Activated T-cell treated with anti-CD3 and anti-CD28 coated beads, Interleukin-2, amount 50 U/mL, for 4 hours (primary cell): ENCODE results near the gene SAMD7. TPM values are rescaled to one million over a fixed set of nuclear protein-coding genes. Genes with fewer than 3 reads are reported as not detected.

Experiments used
- ATAC-seq, 2 donors: fragments of 200-7000 bp; cut with Tn5 transposase; one replicate each; pipeline ENCODE4 v1.10.0; 2021
- DNase-seq: peaks from one replicate; pipeline ENCODE4 v3.0.0-alpha.2; 2020
- H3K27me3 Mint-ChIP-seq: one replicate; pipeline ENCODE4 v1.8.0; 2021; ENCODE audit warnings: low read depth, mixed read lengths
- H3K36me3 Mint-ChIP-seq: one replicate; pipeline ENCODE4 v1.8.0; 2022; ENCODE audit warnings: mixed read lengths; ENCODE audit not compliant: insufficient read depth
- H3K4me1 Mint-ChIP-seq: one replicate; pipeline ENCODE4 v1.8.0; 2021; ENCODE audit warnings: low read depth, mixed read lengths
- H3K4me3 Mint-ChIP-seq: one replicate; pipeline ENCODE4 v1.8.0; 2021; ENCODE audit warnings: mild to moderate bottlenecking, moderate library complexity, mixed read lengths
- H3K9me3 Mint-ChIP-seq: one replicate; pipeline ENCODE4 v1.8.0; 2021; ENCODE audit warnings: mixed read lengths
- total RNA-seq, 3 donors: library from RNA; stranded (reverse); gene quantifications; one replicate each; pipeline ENCODE4 v1.2.1, GENCODE V29; 2021

SAMD7 gene
- total RNA-seq, 3 donors from 2014 or later, result not detected

DNA sequence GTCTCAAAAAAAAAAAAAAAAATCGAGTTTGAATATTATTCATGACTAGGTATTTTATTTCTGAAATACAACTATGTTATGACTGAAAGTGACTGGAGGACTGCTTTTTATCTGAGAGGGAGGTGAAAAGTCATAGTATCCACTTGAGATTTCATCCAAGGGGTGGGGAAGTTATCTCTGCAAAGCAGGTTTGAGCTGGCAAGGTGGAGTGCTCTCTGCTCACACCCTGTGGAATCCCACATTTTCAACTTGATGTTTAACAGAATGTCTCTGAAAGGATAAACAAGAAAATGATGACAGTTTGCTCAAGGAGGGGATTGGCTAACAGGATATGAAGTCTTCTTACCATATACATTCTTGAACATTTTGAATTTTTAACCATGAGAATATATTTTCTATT lies 27.9 kb downstream of the SAMD7 start:
- no peak overlapping the region for H3K4me3 Mint-ChIP-seq
- no peaks in the 10 kb centered on the region for H3K36me3 Mint-ChIP-seq
- peaks cover 8% of the 10 kb centered on the region for H3K4me1 Mint-ChIP-seq
- no peak for DNase-seq
- ATAC-seq, result no peak
- peaks cover 12% of the 10 kb centered on the region for H3K27me3 Mint-ChIP-seq
- H3K9me3 Mint-ChIP-seq, result no peaks in the 10 kb centered on the region

GRCh38 chr3:169939751-169940150 lies 28.4 kb downstream of the SAMD7 start:
- no peak overlapping the region for H3K4me3 Mint-ChIP-seq
- H3K4me1 Mint-ChIP-seq, result peaks cover 8% of the 10 kb centered on the region
- H3K27me3 Mint-ChIP-seq, result peaks cover 12% of the 10 kb centered on the region
- no peak for ATAC-seq
- H3K36me3 Mint-ChIP-seq, result no peaks in the 10 kb centered on the region
- no peak for DNase-seq
- no peaks in the 10 kb centered on the region for H3K9me3 Mint-ChIP-seq

DNA sequence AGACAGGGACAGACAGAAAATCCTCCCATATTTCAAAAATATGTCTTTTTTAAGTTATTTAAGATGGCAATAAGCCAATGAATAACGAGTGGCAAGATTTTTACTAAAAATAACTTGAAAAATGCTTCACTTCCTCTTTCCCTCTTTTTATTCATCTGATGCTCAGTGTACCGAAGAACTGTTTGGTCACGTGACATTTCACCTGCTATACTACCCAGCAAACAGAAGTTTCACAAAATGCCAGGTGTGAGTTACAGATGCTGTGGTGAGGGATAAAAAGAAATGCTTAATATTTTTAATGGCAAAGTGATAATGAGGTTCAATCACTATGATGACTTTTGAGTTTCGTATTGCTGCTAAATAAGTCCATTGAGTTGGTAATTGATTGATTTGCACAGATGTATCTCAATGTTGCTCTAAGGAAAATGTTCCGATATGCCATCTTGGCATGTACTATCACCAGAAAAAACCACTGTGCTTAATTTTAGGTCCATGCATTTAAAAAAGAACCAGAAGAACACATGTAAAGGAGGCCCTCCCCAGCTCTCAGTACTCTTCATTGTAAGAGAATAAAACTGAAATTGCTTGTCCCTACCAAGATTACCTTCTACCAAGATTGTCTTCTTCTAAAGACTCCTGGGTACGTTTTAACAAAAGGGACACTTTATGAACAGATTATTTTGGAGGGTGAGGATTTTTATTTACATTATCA lies 29.3 kb downstream of the SAMD7 start:
- H3K4me1 Mint-ChIP-seq, result peaks cover 13% of the 10 kb centered on the region
- no peaks in the 10 kb centered on the region for H3K36me3 Mint-ChIP-seq
- DNase-seq (no peak), ATAC-seq (no peak)
- no peak overlapping the region for H3K4me3 Mint-ChIP-seq
- peaks cover 12% of the 10 kb centered on the region for H3K27me3 Mint-ChIP-seq
- H3K9me3 Mint-ChIP-seq, result no peaks in the 10 kb centered on the region

GRCh38 chr3:169945313-169945712 lies 33.9 kb downstream of the SAMD7 start:
- H3K4me1 Mint-ChIP-seq, result peaks cover 13% of the 10 kb centered on the region
- no peaks in the 10 kb centered on the region for H3K36me3 Mint-ChIP-seq
- DNase-seq (no peak), ATAC-seq (peak; percentile 95 to 99)
- H3K27me3 Mint-ChIP-seq, result peaks cover 6% of the 10 kb centered on the region
- H3K9me3 Mint-ChIP-seq, result no peaks in the 10 kb centered on the region
- H3K4me3 Mint-ChIP-seq, result no peak overlapping the region

- Mint-ChIP-seq H3K4me1 (peaks cover 8% of the 10 kb centered on the region), H3K36me3 (no peaks in the 10 kb centered on the region), H3K9me3 (no peaks in the 10 kb centered on the region), H3K4me3 (no peak overlapping the region), H3K27me3 (peaks cover 6% of the 10 kb centered on the region)
- ATAC-seq, result no peak
- no peak for DNase-seq
Measured at GRCh38 chr3:169946336-169946735, 35.0 kb downstream of the SAMD7 start.

GRCh38 chr3:169948559-169949448 lies 37.4 kb downstream of the SAMD7 start:
- Mint-ChIP-seq H3K4me3 (no peak overlapping the region), H3K9me3 (no peaks in the 10 kb centered on the region), H3K4me1 (peaks cover 8% of the 10 kb centered on the region), H3K27me3 (peaks cover 5% of the 10 kb centered on the region), H3K36me3 (no peaks in the 10 kb centered on the region)
- DNase-seq, result no peak
- no peak for ATAC-seq

GRCh38 chr3:169952045-169952444 lies 40.7 kb downstream of the SAMD7 start:
- H3K9me3 Mint-ChIP-seq, result no peaks in the 10 kb centered on the region
- DNase-seq, result no peak
- H3K4me1 Mint-ChIP-seq, result peaks cover 1% of the 10 kb centered on the region
- no peak overlapping the region for H3K4me3 Mint-ChIP-seq
- peaks cover 5% of the 10 kb centered on the region for H3K27me3 Mint-ChIP-seq
- no peaks in the 10 kb centered on the region for H3K36me3 Mint-ChIP-seq
- no peak for ATAC-seq

- DNase-seq (no peak), ATAC-seq (no peak)
- Mint-ChIP-seq H3K27me3 (peaks cover 5% of the 10 kb centered on the region), H3K4me1 (peaks cover 1% of the 10 kb centered on the region), H3K9me3 (no peaks in the 10 kb centered on the region), H3K36me3 (no peaks in the 10 kb centered on the region), H3K4me3 (no peak overlapping the region)
Measured at GRCh38 chr3:169953462-169954141, 42.2 kb downstream of the SAMD7 start.

DNA sequence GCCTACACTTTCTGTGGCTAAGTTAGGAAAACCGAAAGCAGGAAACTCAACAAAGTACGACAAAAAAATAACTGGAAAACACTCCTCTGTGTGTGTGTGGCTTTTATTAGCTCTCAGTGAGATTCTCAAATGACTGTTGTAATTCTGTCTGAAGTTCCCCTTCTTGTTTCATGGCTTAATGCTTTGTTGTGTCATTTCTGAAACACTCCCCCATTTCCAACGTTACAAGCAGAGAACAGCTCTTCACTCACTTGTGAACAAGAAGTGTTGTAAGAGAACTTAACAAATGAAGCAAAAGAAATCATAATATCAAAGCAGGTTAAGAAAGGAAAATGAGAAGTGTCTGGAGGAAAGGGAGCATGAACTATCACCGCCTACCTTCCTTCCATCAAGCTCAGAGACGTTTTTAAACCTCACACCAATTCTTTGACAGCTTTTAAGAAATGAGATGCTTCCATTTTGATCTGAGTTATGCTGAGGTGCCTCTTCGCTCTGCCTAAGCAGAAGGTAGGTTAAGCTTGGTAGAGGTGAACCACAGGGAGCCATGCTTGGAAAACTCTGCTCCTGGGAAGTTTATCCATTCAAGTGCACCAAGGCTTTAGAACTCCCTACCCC lies 42.9 kb downstream of the SAMD7 start:
- H3K9me3 Mint-ChIP-seq, result no peaks in the 10 kb centered on the region
- H3K27me3 Mint-ChIP-seq, result peaks cover 5% of the 10 kb centered on the region
- no peak overlapping the region for H3K4me3 Mint-ChIP-seq
- ATAC-seq (no peak), DNase-seq (no peak)
- H3K4me1 Mint-ChIP-seq, result no peaks in the 10 kb centered on the region
- no peaks in the 10 kb centered on the region for H3K36me3 Mint-ChIP-seq

DNA sequence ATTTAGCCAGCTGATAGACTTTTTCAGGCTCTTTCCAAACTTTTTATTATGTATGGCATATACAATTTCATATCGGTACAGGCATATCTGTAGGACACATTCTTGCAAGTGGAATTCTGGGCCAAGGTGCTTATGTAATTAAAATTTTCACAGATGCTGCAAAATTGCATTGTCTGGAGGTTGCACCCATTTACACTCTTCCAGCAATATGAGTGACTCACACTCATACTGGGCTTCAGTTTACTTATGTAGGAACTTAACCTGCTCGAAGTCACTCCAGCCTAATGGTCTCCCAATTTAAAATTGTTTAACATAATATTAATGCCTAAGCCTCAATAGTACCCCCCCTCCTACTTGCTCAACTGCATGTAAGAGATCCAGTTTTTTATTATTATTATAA lies 44.0 kb downstream of the SAMD7 start:
- no peaks in the 10 kb centered on the region for H3K4me1 Mint-ChIP-seq
- ATAC-seq, result no peak
- H3K9me3 Mint-ChIP-seq, result no peaks in the 10 kb centered on the region
- peaks cover 5% of the 10 kb centered on the region for H3K27me3 Mint-ChIP-seq
- no peak for DNase-seq
- H3K4me3 Mint-ChIP-seq, result no peak overlapping the region
- no peaks in the 10 kb centered on the region for H3K36me3 Mint-ChIP-seq

DNA sequence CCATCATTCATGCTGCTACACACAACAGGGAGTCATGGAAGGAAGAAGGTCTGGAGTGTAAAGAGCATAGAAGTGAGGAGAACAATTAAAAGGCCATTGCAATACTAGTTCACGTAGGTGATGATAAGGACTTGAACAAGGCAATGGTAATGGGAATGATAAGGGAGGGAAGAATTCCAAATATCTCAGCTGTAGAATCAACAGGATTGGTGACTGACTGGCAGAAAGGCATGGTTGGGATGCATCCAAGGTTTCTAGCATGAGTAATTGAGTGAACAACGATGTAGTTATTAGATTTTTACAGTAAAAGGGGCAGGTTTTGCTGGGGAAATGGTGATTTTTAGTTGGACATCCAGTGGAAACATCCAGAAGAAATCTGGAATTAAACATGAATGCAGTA lies 52.8 kb downstream of the SAMD7 start:
- Mint-ChIP-seq H3K9me3 (no peaks in the 10 kb centered on the region), H3K27me3 (no peaks in the 10 kb centered on the region), H3K4me3 (no peak overlapping the region), H3K4me1 (peaks cover 42% of the 10 kb centered on the region), H3K36me3 (peaks cover 4% of the 10 kb centered on the region)
- ATAC-seq, result no peak
- DNase-seq, result no peak

- Mint-ChIP-seq H3K27me3 (no peaks in the 10 kb centered on the region), H3K9me3 (no peaks in the 10 kb centered on the region), H3K4me3 (peak overlapping the region; percentile 93), H3K4me1 (peaks cover 57% of the 10 kb centered on the region), H3K36me3 (peaks cover 4% of the 10 kb centered on the region)
- DNase-seq, result no peak
- ATAC-seq, result peak; percentile 15 to 23
Measured at GRCh38 chr3:169965562-169966427, 54.4 kb downstream of the SAMD7 start.

GRCh38 chr3:169966428-169966950 lies 55.1 kb downstream of the SAMD7 start, which contains the start of gene SEC62:
Gene SEC62, plus strand, starts transcription at chr3:169966807. Its CDS starts 16 bp downstream, at chr3:169966823.
- H3K36me3 Mint-ChIP-seq, result peaks cover 4% of the 10 kb centered on the region
- no peaks in the 10 kb centered on the region for H3K9me3 Mint-ChIP-seq
- no peaks in the 10 kb centered on the region for H3K27me3 Mint-ChIP-seq
- DNase-seq (peak; percentile 96), ATAC-seq (peak; percentile 90 to 95)
- peak within 1 kb of the TSS; percentile 93 for H3K4me3 Mint-ChIP-seq
- H3K4me1 Mint-ChIP-seq, result peaks cover 64% of the 10 kb centered on the region
